Endothelial cell of umbilical vein (primary cell): Measurements from ENCODE around the gene NHLRC4. TPM values are rescaled to one million over a fixed set of nuclear protein-coding genes. Genes with fewer than 3 reads are reported as not detected.

Source experiments
- BruUV-seq: library from RNA; stranded (reverse); fragments of 400-500 nt; replicated peaks from 2 replicates; lab custom pipeline; 2021; lab: Mats Ljungman, UMichigan
- CTCF ChIA-PET: fragments of 300-600, 350-600 bp; sonication (Branson Sonifier 250); formaldehyde crosslinking; loops from one replicate; lab custom pipeline; 2021; ENCODE audit warnings: antibody characterized with exemption, inconsistent platforms; lab: Charles Lee
- POLR2A ChIA-PET: fragments of 300-600, 350-600 bp; sonication (Branson Sonifier 250); formaldehyde crosslinking; loops from one replicate; lab custom pipeline; 2021; ENCODE audit warnings: antibody characterized with exemption, inconsistent platforms; lab: Charles Lee
- DNase-seq: peaks from one replicate; pipeline ENCODE4 v3.0.0-alpha.2; 2011; ENCODE audit warnings: low read depth, low spot score
- FAIRE-seq: peaks from 2 replicates; lab custom pipeline; 2011; peaks lifted over from hg19 to GRCh38; lab: Jason Lieb, UNC
- H2AFZ ChIP-seq: 2 replicates; pipeline ENCODE4 v1.6.0; 2012; ENCODE audit warnings: low read depth, low read length, control low read depth, inconsistent platforms
- H3K27ac ChIP-seq: 2 replicates; pipeline ENCODE4 v1.5.1; 2011; ENCODE audit warnings: low read depth, mild to moderate bottlenecking, control low read depth, low read length, moderate library complexity; ENCODE audit not compliant: insufficient read depth
- H3K27me3 ChIP-seq, 2 experiments: 2 replicates each; pipeline versions ENCODE4 v1.6.0 to v1.6.1; 2011; ENCODE audit warnings: low read length in 2 of 2, mixed read lengths in 1 of 2; ENCODE audit not compliant: control insufficient read depth in 2 of 2, insufficient read depth in 2 of 2
- H3K36me3 ChIP-seq, 2 experiments: 2 replicates in 1 of 2; 3 replicates in 1 of 2; pipeline ENCODE4 v1.5.1; 2011; ENCODE audit warnings: low read length in 2 of 2, mild to moderate bottlenecking in 1 of 2, moderate library complexity in 1 of 2; ENCODE audit not compliant: control insufficient read depth in 2 of 2, insufficient read depth in 2 of 2; ENCODE audit errors: extremely low read depth in 1 of 2
- H3K4me1 ChIP-seq: 3 replicates; pipeline ENCODE4 v1.5.1; 2011; ENCODE audit warnings: mild to moderate bottlenecking, low read length; ENCODE audit not compliant: control insufficient read depth, insufficient read depth; ENCODE audit errors: extremely low read depth
- H3K4me2 ChIP-seq: 2 replicates; pipeline ENCODE4 v1.6.1; 2011; ENCODE audit warnings: low read length, control low read depth, mixed read lengths; ENCODE audit not compliant: insufficient read depth
- H3K4me3 ChIP-seq, 3 experiments: fragments of 200-600 bp in 1 of 3; sonication (generic), shearing (Covaris generic) in 1 of 3; replicated peaks in 1 of 3; 2 replicates each; pipeline ENCODE4 v1.5.1; 2011 to 2016; ENCODE audit warnings: control low read depth in 3 of 3, low read length in 3 of 3, mild to moderate bottlenecking in 2 of 3, inconsistent platforms in 1 of 3, low read depth in 1 of 3, moderate library complexity in 1 of 3; ENCODE audit not compliant: insufficient read depth in 1 of 3
- H3K79me2 ChIP-seq: 2 replicates; pipeline ENCODE4 v1.6.0; 2012; ENCODE audit warnings: low read length, inconsistent platforms; ENCODE audit not compliant: control insufficient read depth, insufficient read depth
- H3K9ac ChIP-seq: replicated peaks from 2 replicates; pipeline ENCODE3; 2011; ENCODE audit warnings: low read length, control low read depth; ENCODE audit not compliant: insufficient read depth; ENCODE audit errors: extremely low read depth
- H3K9me1 ChIP-seq: replicated peaks from 3 replicates; pipeline ENCODE4 v1.6.0; 2011; ENCODE audit warnings: mild to moderate bottlenecking, low read length; ENCODE audit not compliant: control insufficient read depth, insufficient read depth; ENCODE audit errors: extremely low read depth
- H3K9me3 ChIP-seq: replicated peaks from 2 replicates; pipeline ENCODE4 v1.5.1; 2012; ENCODE audit warnings: low read length, inconsistent platforms; ENCODE audit not compliant: control insufficient read depth, insufficient read depth
- H4K20me1 ChIP-seq: replicated peaks from 2 replicates; pipeline ENCODE3; 2011; ENCODE audit warnings: mild to moderate bottlenecking, low read length; ENCODE audit not compliant: control insufficient read depth, insufficient read depth; ENCODE audit errors: extremely low read depth
- EZH2 ChIP-seq: IDR thresholded peaks from 2 replicates; pipeline ENCODE4 v1.6.1; 2012; ENCODE audit warnings: borderline replicate concordance, low read depth, mild to moderate bottlenecking, moderate library complexity, low read length, inconsistent platforms; ENCODE audit not compliant: severe bottlenecking
- FOS ChIP-seq: IDR thresholded peaks from 2 replicates; pipeline ENCODE4 v1.6.1; 2011; ENCODE audit warnings: mild to moderate bottlenecking, low read length, moderate library complexity, borderline replicate concordance; ENCODE audit not compliant: insufficient read depth
- GATA2 ChIP-seq: IDR thresholded peaks from 2 replicates; pipeline ENCODE4 v1.7.0; 2011; ENCODE audit warnings: low read depth, mild to moderate bottlenecking, moderate library complexity, mixed read lengths, low read length; ENCODE audit not compliant: insufficient read length, insufficient read depth
- JUN ChIP-seq: IDR thresholded peaks from 2 replicates; pipeline ENCODE4 v1.6.1; 2011; ENCODE audit warnings: borderline replicate concordance, low read depth; ENCODE audit not compliant: insufficient read length, insufficient read depth
- MYC ChIP-seq: IDR thresholded peaks from one replicate; pipeline ENCODE4 v1.6.1; 2011; ENCODE audit warnings: mild to moderate bottlenecking, low read depth, low read length
- POLR2A ChIP-seq: IDR thresholded peaks from 2 replicates; pipeline ENCODE4 v1.6.1; 2012; ENCODE audit warnings: low read depth, mild to moderate bottlenecking, control low read depth, low read length
- POLR2AphosphoS5 ChIP-seq: IDR thresholded peaks from 2 replicates; pipeline ENCODE4 v1.6.1; 2012; ENCODE audit warnings: low read depth, mild to moderate bottlenecking, control low read depth, low read length, moderate library complexity; ENCODE audit not compliant: insufficient read depth
- dilution Hi-C: fragments of 300-500 bp; cut with MboI; formaldehyde crosslinking; loops from one replicate; pipeline ENCODE4 v1.15.0; 2019; ENCODE audit warnings: low sequenced_read_pairs; ENCODE audit not compliant: extremely low pct_ligation_motif_present
- intact Hi-C: fragments of 100-400 bp; cut with micrococcal nuclease; formaldehyde crosslinking; loops from one replicate; pipeline ENCODE4 v1.10.0; 2022
- polyA plus RNA-seq, 4 experiments: library from polyadenylated mRNA; depleted of rRNA in 3 of 4; stranded (reverse) in 3 of 4; unstranded in 1 of 4; fragments of >200 nt; gene quantifications; 2 replicates each; pipeline versions ENCODE4 v1.2.1 to v1.2.3, GENCODE V29; 2011 to 2012; ENCODE audit warnings: missing spikeins in 1 of 4
- total RNA-seq: library from RNA; stranded (reverse); gene quantifications from 2 replicates; pipeline ENCODE4 v1.2.3, GENCODE V29; 2021
- TF ChIP-seq, protein P1 (sequence below): IDR thresholded peaks from 2 replicates; pipeline ENCODE4 v1.6.1; 2011; ENCODE audit not compliant: insufficient read depth, insufficient read length
- TF ChIP-seq, protein P2 (sequence below), 2 donors: IDR thresholded peaks; 1 replicate in 1 of 2; 2 replicates in 1 of 2; pipeline ENCODE4 v1.5.1; 2011; ENCODE audit warnings: low read length in 2 of 2, mild to moderate bottlenecking in 2 of 2, moderate library complexity in 2 of 2, control low read depth in 1 of 2, inconsistent platforms in 1 of 2, low read depth in 1 of 2; ENCODE audit not compliant: insufficient read depth in 1 of 2; ENCODE audit errors: extremely low read depth in 1 of 2

NHLRC4 gene
- total and polyA plus RNA-seq, 2 donors (not counting 3 experiments of a cell fraction or from before 2014, with no cell fraction given) = 0.73 to 0.94 TPM

DNA sequence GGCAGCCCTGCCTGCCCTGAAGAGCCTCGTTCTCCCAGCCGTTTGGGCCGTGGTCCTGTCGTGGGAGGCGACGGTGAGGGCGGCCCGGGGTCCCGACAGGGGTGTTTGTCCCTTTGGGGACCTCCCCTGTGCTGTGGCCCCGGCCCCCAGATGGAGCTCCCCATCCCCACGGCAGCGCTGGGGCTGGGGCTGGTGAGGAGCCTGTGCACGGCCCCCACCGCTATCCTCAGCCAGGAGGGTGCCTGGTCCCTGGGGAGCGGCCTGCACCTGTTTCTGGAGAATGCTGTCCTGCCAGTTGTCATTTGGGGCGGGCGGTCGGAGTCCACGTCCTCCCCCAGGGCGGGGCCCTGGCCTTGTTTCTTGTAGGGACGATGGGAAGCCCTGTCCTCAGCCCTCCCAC lies 32.7 kb upstream of the NHLRC4 start:
- intact Hi-C loops = no loop called here
- DNase-seq = no peak
- ChIA-PET POLR2A (no interaction called here), CTCF (interaction anchor here (0.7 to 1.5 kb wide), 2 partner anchors 39 to 43 kb away, joined by 3 to 4 read pairs; no protein-coding TSS in a partner anchor)
- BruUV-seq = no TSS peak
- H3K36me3 ChIP-seq = peaks cover 2 to 3% of the 10 kb centered on the region in 2 experiments
- peaks cover 90% of the 10 kb centered on the region for H3K79me2 ChIP-seq
- dilution Hi-C loops = no loop called here
- H3K9me1 ChIP-seq = no peaks in the 10 kb centered on the region
- H3K9me3 ChIP-seq = no peaks in the 10 kb centered on the region
- H3K27me3 ChIP-seq = no peaks in the 10 kb centered on the region
- no peak for TF ChIP-seq EZH2
- TF ChIP-seq MYC = no peak
- TF ChIP-seq GATA2 = no peak
- TF ChIP-seq, protein P1, sequence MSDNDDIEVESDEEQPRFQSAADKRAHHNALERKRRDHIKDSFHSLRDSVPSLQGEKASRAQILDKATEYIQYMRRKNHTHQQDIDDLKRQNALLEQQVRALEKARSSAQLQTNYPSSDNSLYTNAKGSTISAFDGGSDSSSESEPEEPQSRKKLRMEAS = no peak
- TF ChIP-seq, protein P2, sequence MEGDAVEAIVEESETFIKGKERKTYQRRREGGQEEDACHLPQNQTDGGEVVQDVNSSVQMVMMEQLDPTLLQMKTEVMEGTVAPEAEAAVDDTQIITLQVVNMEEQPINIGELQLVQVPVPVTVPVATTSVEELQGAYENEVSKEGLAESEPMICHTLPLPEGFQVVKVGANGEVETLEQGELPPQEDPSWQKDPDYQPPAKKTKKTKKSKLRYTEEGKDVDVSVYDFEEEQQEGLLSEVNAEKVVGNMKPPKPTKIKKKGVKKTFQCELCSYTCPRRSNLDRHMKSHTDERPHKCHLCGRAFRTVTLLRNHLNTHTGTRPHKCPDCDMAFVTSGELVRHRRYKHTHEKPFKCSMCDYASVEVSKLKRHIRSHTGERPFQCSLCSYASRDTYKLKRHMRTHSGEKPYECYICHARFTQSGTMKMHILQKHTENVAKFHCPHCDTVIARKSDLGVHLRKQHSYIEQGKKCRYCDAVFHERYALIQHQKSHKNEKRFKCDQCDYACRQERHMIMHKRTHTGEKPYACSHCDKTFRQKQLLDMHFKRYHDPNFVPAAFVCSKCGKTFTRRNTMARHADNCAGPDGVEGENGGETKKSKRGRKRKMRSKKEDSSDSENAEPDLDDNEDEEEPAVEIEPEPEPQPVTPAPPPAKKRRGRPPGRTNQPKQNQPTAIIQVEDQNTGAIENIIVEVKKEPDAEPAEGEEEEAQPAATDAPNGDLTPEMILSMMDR (IDR thresholded peaks at IDR 0.05; ENCODE audit: extremely low read depth in 1 of 2, insufficient read depth in 1 of 2, low read depth in 1 of 2, low read length in 2 of 2) = no peak
- no peak for TF ChIP-seq FOS
- no peak for TF ChIP-seq POLR2AphosphoS5
- no peak for TF ChIP-seq POLR2A
- no peak for TF ChIP-seq JUN
- no peak overlapping the region for H3K4me2 ChIP-seq
- no peak overlapping the region for H3K4me3 ChIP-seq
- peaks cover 9% of the 10 kb centered on the region for H3K4me1 ChIP-seq
- no peaks in the 10 kb centered on the region for H4K20me1 ChIP-seq
- H2AFZ ChIP-seq = no peak overlapping the region
- FAIRE-seq = no peak
- H3K9ac ChIP-seq = no peak overlapping the region
- no peak overlapping the region for H3K27ac ChIP-seq
